ENCODE results near the gene ALAD. TPM values are rescaled to one million over a fixed set of nuclear protein-coding genes. Genes with fewer than 3 reads are reported as not detected.

Gene ALAD
- total and polyA plus RNA-seq, 2 donors from 2014 or later, result 35.4 to 64.1 TPM

GRCh38 chr9:113428062-113428615, 27.1 kb upstream of the ALAD start:
- TF ChIP-seq CTCF (IDR thresholded peaks at IDR 0.05; ENCODE audit: borderline replicate concordance, extremely low read depth, insufficient read depth), result no peak
- Histone ChIP-seq H3K9me3 (ENCODE audit: control insufficient read depth in 2 of 3, insufficient read depth in 1 of 3, low read length in 3 of 3) (no peaks in the 10 kb centered on the region), H3K9ac (ENCODE audit: low read length in 3 of 3) (no peak overlapping the region), H3K27ac (ENCODE audit: low read depth in 2 of 2, low read length in 2 of 2) (no peak overlapping the region), H3K36me3 (ENCODE audit: control insufficient read depth in 2 of 3, insufficient read depth in 3 of 3, low read length in 3 of 3) (no peaks in the 10 kb centered on the region), H3K27me3 (ENCODE audit: control insufficient read depth, insufficient read depth, low read length) (no peaks in the 10 kb centered on the region), H3K4me1 (ENCODE audit: control insufficient read depth in 2 of 3, insufficient read depth in 2 of 3, low read depth in 1 of 3, low read length in 3 of 3) (no peaks in the 10 kb centered on the region), H3K4me3 (ENCODE audit: low read length in 3 of 3) (no peak overlapping the region)
- intact Hi-C loops (cut with DNase I), result no loop called here
- DNase-seq, result no peak
- no peak for FAIRE-seq

- no peak for TF ChIP-seq CTCF (IDR thresholded peaks at IDR 0.05; ENCODE audit: borderline replicate concordance, extremely low read depth, insufficient read depth)
- no peak overlapping the region for H3K4me3 ChIP-seq (ENCODE audit: low read length in 3 of 3)
- no peak overlapping the region for H3K27ac ChIP-seq (ENCODE audit: low read depth in 2 of 2, low read length in 2 of 2)
- no peaks in the 10 kb centered on the region for H3K4me1 ChIP-seq (ENCODE audit: control insufficient read depth in 2 of 3, insufficient read depth in 2 of 3, low read depth in 1 of 3, low read length in 3 of 3)
- intact Hi-C loops (cut with DNase I), result no loop called here
- no peaks in the 10 kb centered on the region for H3K36me3 ChIP-seq (ENCODE audit: control insufficient read depth in 2 of 3, insufficient read depth in 3 of 3, low read length in 3 of 3)
- H3K27me3 ChIP-seq (ENCODE audit: control insufficient read depth, insufficient read depth, low read length), result no peaks in the 10 kb centered on the region
- DNase-seq (no peak), FAIRE-seq (no peak)
- H3K9ac ChIP-seq (ENCODE audit: low read length in 3 of 3), result no peak overlapping the region
- no peaks in the 10 kb centered on the region for H3K9me3 ChIP-seq (ENCODE audit: control insufficient read depth in 2 of 3, insufficient read depth in 1 of 3, low read length in 3 of 3)
Observed at GRCh38 chr9:113427629-113428028, 26.5 kb upstream of the ALAD start.

GRCh38 chr9:113426701-113427100, 25.6 kb upstream of the ALAD start:
- H3K27ac ChIP-seq (ENCODE audit: low read depth in 2 of 2, low read length in 2 of 2), result no peak overlapping the region
- no peak overlapping the region for H3K9ac ChIP-seq (ENCODE audit: low read length in 3 of 3)
- H3K27me3 ChIP-seq (ENCODE audit: control insufficient read depth, insufficient read depth, low read length), result no peaks in the 10 kb centered on the region
- intact Hi-C loops (cut with DNase I), result no loop called here
- no peak for TF ChIP-seq CTCF (IDR thresholded peaks at IDR 0.05; ENCODE audit: borderline replicate concordance, extremely low read depth, insufficient read depth)
- H3K4me1 ChIP-seq (ENCODE audit: control insufficient read depth in 2 of 3, insufficient read depth in 2 of 3, low read depth in 1 of 3, low read length in 3 of 3), result no peaks in the 10 kb centered on the region
- no peak for DNase-seq
- no peak for FAIRE-seq
- H3K36me3 ChIP-seq (ENCODE audit: control insufficient read depth in 2 of 3, insufficient read depth in 3 of 3, low read length in 3 of 3), result no peaks in the 10 kb centered on the region
- H3K9me3 ChIP-seq (ENCODE audit: control insufficient read depth in 2 of 3, insufficient read depth in 1 of 3, low read length in 3 of 3), result no peaks in the 10 kb centered on the region
- no peak overlapping the region for H3K4me3 ChIP-seq (ENCODE audit: low read length in 3 of 3)

- FAIRE-seq (no peak), DNase-seq (no peak)
- H3K4me3 ChIP-seq (ENCODE audit: low read length in 3 of 3), result no peak overlapping the region
- H3K27me3 ChIP-seq (ENCODE audit: control insufficient read depth, insufficient read depth, low read length), result no peaks in the 10 kb centered on the region
- intact Hi-C loops (cut with DNase I), result no loop called here
- TF ChIP-seq CTCF (IDR thresholded peaks at IDR 0.05; ENCODE audit: borderline replicate concordance, extremely low read depth, insufficient read depth), result no peak
- H3K9me3 ChIP-seq (ENCODE audit: control insufficient read depth in 2 of 3, insufficient read depth in 1 of 3, low read length in 3 of 3), result no peaks in the 10 kb centered on the region
- H3K27ac ChIP-seq (ENCODE audit: low read depth in 2 of 2, low read length in 2 of 2), result no peak overlapping the region
- no peaks in the 10 kb centered on the region for H3K36me3 ChIP-seq (ENCODE audit: control insufficient read depth in 2 of 3, insufficient read depth in 3 of 3, low read length in 3 of 3)
- no peak overlapping the region for H3K9ac ChIP-seq (ENCODE audit: low read length in 3 of 3)
- H3K4me1 ChIP-seq (ENCODE audit: control insufficient read depth in 2 of 3, insufficient read depth in 2 of 3, low read depth in 1 of 3, low read length in 3 of 3), result no peaks in the 10 kb centered on the region
Observed at GRCh38 chr9:113425072-113425471, 24.0 kb upstream of the ALAD start.
